A549 (cell line): ENCODE measurements around the gene UST.

Experiments used
- CTCF ChIP-seq: fragments of >200 bp; sonication (Bioruptor Twin); formaldehyde crosslinking; IDR thresholded peaks from 3 replicates; pipeline ENCODE4 v1.5.1; 2016
- POLR2A ChIP-seq: IDR thresholded peaks from 2 replicates; pipeline ENCODE4 v1.6.1; 2012; ENCODE audit warnings: mild to moderate bottlenecking, low read length

- TF ChIP-seq POLR2A (no peak), CTCF (no peak)
Observed at GRCh38 chr6:149008741-149009140, 261.9 kb downstream of the UST start.
